HG02763 (cell line): ENCODE measurements around the gene FAM168A.
"Not testable (repeated sequence)": the region's sequence is repeated elsewhere in the genome, so short reads cannot be mapped to it uniquely, and the experiment has no call there.

Experiments
- ATAC-seq: cut with Tn5 transposase; IDR thresholded peaks from one replicate; pipeline ENCODE4 v1.9.1; 2021; ENCODE audit warnings: mild to moderate bottlenecking, moderate library complexity; ENCODE audit not compliant: unreplicated experiment

The FAM168A gene

DNA sequence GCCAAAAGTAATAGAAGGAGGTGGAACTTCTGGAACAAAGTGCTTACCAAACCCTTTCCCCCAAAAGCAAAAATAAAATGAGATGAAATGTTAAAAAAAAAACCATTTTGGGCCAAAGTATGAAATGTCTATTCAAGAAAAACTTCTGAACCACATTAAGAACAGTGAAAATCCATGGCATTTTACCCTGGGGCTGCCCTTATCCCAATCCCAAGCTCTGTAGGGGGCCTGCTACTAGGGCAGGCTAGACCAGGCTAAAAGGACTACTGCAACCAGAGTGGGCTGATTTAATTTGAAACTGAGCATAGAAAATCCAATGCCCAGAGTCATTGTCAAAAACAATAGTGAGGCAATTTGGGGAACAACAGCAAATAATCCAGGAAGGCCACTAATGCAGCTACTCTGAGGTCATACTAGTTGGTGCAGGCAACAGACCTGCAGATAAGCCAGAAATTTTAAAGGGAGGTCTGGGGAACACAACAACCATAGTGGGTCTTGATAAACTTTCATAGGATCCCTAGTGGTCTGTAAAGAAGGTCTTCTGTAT lies 122.3 kb downstream of the FAM168A start:
- no peak for ATAC-seq

DNA sequence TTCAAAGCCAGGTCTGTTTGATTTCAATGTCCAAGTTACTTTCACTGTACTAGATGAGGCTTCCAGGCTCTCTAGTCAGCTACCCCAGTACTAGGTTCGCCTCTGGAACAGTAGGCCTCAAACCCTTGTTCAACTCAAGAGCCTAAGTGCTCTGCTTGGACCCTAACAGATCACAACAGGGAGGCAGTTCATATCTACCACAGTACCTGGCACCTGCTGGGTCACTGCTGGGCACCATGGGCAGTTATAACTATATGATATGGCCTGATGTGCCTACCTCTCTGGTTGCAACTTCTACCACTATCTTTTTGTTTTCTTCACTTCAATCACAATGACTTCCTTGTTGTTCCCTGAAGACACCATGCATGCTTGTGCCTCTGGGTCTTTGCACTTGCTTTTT lies 124.7 kb downstream of the FAM168A start:
- no peak for ATAC-seq

DNA sequence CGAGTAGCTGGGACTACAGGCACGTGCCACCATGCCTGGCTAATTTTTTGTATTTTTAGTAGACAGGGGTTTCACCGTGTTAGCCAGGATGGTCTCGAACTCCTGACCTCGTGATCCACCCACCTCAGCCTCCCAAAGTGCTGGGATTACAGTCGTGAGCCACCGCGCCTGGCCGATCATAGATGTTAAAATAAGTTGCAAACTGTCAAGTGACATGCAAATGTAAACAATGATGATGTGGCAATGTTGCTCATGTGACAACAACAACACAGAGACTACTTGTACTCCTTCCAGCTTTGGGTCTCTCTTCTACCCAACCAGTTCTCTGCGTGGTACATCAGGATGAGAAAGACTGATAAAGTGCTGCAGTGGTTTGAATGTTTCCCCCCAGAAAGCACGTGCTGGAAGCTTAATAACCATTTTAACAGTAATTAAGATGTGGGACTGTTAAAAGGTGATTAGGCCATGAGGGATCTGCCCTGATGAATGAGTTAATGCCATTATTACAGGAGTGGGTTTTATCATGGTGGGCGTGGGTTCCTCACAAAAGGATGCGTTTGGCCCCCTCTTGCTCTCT lies 127.8 kb downstream of the FAM168A start:
- ATAC-seq = not testable (repeated sequence)

DNA sequence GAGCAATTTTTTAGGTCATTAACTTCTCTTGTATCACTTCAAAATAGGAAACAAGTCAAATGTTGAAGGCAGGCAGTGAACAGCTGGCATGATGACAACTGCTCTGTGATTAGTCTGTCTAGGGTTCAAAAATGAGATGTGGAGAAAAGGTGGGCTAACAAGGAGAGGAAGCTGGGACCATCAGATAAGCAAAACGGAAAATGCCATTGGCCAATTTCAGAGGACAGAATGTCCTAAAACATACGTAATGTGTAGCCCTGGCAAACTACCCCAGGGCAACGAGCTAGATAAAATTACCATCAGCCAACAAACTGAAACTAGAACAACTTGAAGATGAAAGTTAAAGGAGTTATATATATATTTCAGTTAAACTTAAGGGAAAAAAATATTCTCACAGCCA lies 128.5 kb downstream of the FAM168A start:
- no peak for ATAC-seq

DNA sequence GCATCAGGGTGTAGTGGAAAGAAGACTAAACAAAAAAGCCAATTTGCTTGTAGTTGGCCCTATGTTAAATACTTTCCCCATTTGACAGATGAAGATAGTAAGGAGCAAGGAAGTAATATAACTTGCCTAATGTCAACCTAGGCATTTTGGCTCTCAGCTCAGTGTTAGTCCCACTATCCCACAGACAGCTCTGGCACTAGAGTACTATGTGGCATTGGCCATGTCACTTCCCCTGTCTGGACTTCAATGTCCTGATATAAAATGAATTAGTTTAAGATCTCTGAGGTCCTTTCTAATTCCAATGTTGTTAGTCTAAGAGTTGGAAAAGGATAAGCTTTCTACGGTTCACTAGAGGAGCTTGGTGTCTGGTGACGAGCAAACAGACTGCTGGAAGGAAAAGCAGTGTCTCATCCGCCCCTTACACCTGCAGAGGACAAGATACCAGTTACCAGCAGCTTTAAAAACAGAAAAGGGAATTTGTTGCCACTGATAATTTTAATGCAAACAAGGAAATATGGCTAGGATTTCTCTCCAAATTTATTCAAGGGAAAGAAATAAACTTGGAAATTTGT lies 129.2 kb downstream of the FAM168A start:
- no peak for ATAC-seq

DNA sequence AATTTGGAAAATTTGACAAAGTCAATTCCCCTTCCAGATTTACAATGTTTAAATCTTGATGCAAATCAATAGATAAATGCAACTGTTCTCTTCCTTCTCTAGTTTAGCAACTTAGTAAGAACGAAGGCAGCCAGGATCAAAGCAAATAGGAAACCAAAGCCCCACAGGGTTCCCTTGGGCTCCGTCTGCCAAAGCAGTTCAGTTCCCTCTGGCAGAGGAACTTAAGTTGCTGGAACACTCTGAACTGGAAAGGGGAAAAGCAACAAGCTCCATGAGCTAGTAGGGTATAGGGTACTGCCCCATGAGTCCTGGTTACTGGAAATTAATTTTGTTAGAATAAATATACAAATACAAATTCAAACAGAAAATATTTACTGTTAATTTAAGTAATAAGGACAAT lies 130.4 kb downstream of the FAM168A start:
- ATAC-seq = no peak

DNA sequence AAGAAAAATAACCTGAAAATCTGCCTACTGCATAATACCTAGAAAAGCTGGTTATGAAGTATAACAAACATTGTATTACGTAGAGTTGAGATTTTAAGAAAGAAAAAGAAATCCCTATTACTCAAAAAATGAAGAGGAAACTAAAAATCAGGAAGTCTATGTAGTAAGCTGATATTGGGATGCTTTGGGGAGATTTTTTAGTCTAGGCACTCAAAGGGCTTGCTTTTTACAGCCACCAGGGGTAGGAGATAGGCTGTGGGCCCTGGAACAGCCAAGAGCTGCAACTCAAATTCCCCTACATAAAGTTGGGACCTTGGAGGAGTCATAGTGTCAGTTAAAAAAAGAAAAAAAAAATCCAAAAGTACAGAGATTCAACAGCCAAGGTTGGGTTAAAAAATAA lies 131.3 kb downstream of the FAM168A start:
- no peak for ATAC-seq

DNA sequence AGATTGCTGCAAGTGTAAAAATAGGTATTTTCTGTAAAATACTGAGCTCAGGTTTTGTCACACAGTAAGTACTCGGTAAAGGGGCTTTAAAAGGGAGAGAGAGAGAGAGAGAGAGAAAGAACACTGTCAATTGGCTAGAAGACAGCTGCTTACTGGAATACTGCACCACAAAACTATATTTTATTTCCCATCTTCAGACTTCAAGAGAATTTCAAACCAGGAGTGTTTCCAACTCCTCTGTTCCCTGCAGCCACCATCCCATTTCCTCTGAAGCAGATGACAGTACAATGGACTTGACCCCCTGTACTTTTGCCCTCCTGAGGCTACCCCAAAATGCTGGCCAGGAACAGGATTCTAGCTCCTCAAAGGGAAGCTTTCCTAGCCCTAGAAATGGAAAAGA lies 132.0 kb downstream of the FAM168A start:
- no peak for ATAC-seq

DNA sequence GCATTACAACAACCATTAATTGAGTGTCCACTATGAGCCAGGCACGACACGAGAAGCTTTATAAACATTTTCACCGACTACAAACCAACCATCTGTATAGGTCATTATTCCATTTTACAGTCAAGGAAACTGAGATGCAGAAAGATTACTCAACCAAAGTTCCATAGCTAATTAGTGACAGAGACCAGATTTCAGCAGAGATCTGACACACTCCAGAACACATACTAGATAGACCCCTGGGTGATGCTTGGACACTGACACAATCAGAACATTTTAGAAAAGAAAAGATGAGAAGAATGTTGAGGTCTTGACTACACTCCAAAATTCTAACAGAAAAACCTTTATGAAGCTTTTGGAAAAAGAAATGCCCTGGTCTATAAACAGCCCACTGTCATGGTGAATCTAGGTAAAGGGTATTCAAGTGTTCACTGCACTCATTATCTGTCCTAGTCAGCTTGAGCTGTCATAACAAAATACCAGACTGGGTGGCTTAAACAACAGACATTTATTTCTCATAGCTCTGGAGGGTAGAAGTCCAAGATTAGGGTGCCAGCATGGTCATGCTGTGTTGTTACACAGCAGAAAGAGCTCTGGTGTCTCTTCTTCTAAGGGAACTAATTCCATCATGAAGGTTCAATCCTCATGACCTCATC lies 132.8 kb downstream of the FAM168A start:
- ATAC-seq = no peak

DNA sequence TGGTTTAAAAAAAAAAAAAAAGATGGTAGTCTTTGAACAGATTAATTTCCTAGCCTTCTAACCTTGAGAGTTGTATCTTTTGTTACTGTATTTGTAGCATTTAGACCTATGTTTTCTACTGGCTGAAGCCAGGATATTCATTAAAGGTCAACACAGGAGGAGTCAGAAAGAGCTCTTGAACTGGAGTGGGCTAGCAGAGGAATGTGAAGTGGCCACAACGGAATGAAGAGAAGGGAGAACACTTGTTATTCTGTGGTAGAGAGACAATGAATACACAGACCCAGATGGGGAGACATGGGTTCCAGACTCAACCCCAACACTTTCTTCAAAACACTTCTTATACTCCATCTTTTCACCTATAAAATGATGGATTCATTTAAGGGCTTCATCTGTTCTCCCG lies 133.6 kb downstream of the FAM168A start:
- ATAC-seq = no peak

DNA sequence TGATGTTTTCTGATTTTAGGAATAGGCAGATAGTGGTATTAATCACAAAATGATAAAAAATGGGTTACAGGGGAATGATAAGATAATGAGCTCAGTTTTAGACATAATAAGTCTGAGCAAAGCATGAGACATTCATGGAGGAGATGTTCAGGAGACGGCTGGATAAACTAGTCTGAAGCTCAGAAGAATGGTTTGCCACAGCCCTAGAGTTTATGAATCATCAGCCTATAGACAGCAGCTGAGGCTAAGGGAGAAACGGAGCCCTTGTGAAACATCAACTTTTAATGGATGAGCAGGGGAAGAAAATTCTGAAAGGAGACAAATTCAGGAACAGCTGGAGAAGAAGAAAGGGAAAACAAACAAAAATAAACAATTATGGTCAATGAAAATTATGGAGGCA lies 134.6 kb downstream of the FAM168A start:
- no peak for ATAC-seq

DNA sequence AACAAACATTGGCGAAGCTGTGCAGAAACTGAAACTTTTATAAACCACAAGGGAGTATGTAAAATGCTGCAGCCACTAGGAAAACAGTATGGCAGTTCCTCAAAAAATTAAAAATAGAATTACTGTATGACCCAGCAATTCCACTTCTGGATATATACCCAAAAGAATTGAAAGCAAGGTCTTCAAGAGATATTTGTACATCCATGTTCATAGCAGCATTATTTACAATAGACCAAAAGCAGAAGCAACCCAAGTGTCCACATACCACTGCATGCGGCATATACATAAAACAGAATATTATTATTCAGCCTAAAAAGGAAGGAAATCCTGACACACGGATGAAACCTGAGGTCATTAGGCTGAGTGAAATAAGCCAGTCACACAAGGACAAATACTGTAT lies 135.9 kb downstream of the FAM168A start:
- ATAC-seq = no peak

DNA sequence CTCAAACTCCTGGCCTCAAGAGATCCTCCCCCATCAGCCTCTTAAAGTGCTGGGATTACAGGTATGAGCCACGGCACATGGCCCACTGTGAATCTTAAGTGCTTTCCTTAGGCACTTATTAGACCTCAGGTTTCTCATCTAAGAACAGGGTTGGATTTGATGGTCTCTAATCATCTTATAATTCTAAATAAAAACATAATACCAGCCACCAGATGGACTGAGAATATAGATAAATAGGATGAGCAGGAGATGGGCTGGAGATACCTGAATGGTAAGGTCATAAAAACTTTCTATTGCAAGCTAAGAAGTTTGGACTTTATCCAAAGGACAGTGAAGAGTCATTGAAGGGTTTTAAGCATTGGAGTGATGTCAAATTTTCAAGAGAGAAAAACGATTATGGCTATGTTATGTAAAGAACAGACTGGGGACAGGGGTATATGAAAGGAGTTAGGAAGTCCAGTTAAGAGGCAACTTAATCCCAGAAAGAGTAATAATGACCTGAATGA lies 136.5 kb downstream of the FAM168A start:
- no peak for ATAC-seq

DNA sequence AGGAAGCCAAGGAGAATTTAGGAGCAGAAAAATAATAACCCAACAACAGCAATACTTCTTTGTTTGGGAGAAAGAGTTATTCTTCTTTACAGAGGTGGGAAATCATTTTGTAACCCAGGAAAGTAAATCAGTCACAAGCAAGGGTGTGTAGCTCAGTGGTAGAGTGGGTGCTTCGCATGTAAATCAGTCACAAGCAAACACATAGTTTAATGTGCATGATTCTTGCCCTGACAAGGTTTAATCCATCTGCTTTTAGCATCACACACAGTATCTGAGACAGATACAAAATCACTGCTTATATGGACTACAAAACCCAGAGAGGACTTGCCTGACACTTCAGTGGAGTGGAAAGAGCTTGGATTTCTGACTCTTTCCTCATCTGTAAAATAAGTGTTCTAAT lies 139.7 kb downstream of the FAM168A start:
- ATAC-seq = no peak

DNA sequence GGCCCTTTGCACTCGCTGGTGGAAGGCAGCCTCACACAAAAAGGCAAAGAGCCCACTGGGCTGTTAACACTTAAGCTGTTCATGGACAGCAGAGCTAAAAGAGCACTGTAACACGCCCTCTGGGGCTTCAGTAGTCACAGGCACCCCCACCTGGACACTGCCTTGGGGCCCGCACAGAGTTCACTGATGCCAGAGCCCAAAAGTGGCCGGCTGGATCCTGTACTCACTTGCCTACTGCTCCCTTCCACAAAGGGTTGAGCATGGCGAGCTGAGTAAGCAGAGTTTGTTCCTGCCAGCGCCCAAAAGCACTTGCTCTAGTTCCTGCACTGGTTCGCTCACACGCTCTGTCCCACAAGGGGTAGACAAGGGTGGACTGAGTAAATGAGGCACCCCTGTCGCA lies 142.9 kb downstream of the FAM168A start:
- no peak for ATAC-seq

DNA sequence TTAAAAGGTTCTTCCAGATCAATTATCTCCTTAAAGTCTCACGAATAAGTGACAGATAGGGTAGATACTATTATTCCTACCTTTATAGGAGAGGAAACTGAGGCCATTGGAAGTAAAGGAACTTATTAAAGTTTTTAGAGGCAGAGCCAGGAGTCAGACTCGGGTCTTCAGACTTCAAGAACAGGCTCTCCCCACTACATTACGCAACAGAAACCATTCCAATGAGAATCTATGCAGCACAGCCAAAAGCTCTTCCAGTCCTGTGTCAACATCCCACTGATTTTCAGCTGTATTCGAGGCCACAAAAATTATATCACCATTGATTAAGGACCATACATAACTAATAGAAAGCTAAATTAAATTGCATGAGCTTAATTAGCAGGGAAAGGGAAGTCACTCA lies 144.3 kb downstream of the FAM168A start:
- ATAC-seq = no peak

DNA sequence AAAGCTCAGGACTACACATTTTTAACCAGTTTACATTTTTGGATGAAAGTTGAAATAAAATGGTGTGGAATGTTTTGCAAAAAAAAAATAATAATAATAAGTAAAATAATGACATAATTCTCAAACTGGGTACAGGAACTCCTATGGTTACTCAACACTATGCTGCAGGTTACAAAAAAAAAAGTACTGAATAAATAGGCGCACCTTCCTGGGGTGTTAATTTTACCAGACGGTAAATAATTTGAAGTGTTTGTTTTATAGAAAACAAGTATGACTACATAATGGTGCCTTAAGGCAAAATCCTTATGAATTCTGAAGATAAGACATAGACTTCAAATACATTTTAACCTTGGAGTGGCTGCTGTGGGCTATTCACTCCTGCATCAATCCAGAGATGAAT lies 145.2 kb downstream of the FAM168A start:
- ATAC-seq = no peak

DNA sequence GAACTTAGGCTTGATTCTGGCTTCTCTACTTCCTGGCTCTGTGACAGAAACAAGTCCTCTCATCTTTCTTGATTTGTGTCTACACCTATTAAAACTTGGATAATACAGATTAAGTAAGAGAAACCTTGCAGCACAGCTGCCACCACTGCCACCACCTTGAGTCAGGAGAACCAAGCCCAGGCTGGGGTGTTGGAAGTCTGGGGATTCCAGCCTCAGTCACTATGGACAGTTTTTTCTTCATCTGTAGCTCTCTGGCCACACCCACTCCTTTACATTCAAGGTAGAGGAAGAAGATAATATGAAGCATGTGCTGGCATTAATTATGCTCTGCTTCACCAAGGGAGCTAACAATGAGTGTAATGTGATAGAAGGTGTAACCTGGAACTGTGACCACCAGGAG lies 146.0 kb downstream of the FAM168A start:
- ATAC-seq = no peak

DNA sequence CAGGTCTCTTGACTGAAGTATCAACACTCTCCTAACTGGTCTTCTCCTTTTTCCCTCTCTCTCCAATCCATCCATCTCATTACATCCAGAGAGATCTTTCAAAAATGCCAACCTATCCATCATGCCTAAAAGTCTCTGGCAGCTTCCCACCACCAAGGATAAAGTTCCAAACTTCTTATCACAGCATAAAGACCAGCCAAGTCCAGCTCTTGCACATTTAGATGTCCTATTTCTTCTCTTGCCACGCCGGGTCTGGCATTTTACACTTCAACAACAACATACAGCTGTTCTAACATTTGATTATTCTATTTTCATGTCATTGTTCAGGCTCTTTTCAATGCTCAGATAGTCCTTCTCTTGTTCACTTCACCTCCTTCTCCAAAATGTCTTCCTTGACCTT lies 151.1 kb downstream of the FAM168A start:
- ATAC-seq = no peak

DNA sequence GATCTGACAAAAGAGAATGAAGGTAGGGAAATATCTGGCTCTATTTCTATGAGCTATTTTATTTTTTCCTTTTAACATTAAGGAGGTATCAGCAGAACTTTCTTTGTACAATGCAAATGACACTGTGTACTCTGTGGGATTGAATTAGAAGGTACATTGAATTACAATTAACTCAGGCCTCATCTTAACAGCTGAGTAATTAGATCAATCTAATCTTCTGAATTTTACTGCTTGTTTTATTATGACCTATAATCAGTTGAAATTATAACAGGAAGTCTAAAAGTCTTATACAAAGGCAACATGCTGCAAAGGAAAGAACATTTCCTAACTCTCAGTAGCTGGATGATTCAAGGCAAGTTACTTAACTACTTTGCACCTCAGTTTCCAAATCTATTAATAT lies 151.9 kb downstream of the FAM168A start:
- no peak for ATAC-seq

DNA sequence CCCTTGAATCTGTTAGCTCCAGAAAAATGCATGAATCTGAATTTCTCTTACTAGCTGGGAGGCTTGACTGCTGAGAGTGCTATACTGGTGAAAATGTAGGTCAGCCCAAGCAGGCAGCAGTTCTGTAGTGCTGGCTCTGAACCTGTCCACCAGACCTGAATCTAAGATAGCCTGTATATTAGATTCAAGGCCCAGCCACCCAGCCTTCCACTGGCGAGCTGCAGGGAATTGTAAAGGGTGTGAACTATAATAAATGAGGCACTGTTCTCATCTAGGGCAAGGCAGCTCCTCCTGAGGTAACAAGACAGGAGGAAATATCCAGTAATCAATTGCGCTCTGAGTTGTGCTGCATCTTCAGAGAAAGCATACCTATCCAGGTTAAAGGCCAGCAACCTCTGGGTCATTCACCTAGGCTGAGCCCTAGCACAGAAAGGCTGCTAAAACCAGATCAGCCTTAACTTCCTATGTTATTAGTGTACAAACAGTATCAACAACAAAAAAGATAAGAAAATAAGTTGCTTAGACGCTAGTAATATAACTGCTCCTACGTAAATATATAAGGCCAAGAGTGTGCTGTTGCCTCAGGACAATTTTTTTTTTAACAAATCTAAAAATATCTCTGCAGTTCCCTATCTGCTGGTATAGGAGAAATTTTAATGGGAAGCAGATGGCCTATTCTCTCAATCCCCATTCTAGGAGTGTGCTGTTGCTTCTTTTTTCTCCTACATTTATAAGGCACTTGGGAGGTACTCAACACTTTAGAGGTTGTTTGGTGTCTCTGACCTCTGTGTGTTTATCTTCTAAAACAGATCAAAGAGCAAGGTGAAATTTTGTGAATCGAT lies 158.7 kb downstream of the FAM168A start:
- ATAC-seq = no peak
